Breast epithelium (tissue), 4 donors: ENCODE data around the gene LRRC15. TPM values are rescaled to one million over a fixed set of nuclear protein-coding genes. Genes with fewer than 3 reads are reported as not detected.

Source experiments
- DNase-seq, 2 donors: peaks; one replicate each; pipeline ENCODE4 v3.0.0-alpha.2; 2019; ENCODE audit warnings: low spot score in 2 of 2
- H3K27ac ChIP-seq, 2 donors: fragments of 200-600 bp; sonication (generic) in 1 of 2; one replicate each; pipeline ENCODE4 v1.5.1; 2016 to 2019; ENCODE audit warnings: mild to moderate bottlenecking in 1 of 2
- H3K27me3 ChIP-seq, 2 donors: fragments of 200-600 bp; sonication (generic) in 1 of 2; one replicate each; pipeline versions ENCODE4 v1.5.1 to v1.6.0; 2017 to 2019; ENCODE audit warnings: control low read depth in 1 of 2, mild to moderate bottlenecking in 1 of 2
- H3K36me3 ChIP-seq: fragments of 200-600 bp; one replicate; pipeline ENCODE4 v1.5.1; 2019
- H3K4me1 ChIP-seq, 2 donors: fragments of 200-600 bp; sonication (generic); one replicate each; pipeline ENCODE4 v1.5.1; 2016 to 2019; ENCODE audit warnings: control low read depth in 1 of 2
- H3K4me3 ChIP-seq, 3 donors: fragments of 200-600 bp; sonication (generic); 1 replicate in 2 of 3; 2 replicates in 1 of 3; pipeline ENCODE4 v1.5.1; 2016 to 2019; ENCODE audit warnings: mild to moderate bottlenecking in 3 of 3, moderate library complexity in 2 of 3
- H3K9me3 ChIP-seq, 2 donors: fragments of 200-600 bp; sonication (generic) in 1 of 2; one replicate each; pipeline ENCODE4 v1.5.1; 2016 to 2019; ENCODE audit warnings: control low read depth in 1 of 2
- CTCF ChIP-seq, 3 donors: fragments of 450-650 bp; IDR thresholded peaks; one replicate each; pipeline ENCODE4 v1.5.1; 2016 to 2017; ENCODE audit warnings: antibody characterized with exemption in 3 of 3, mild to moderate bottlenecking in 3 of 3, moderate library complexity in 3 of 3
- POLR2A ChIP-seq: fragments of 450-650 bp; IDR thresholded peaks from one replicate; pipeline ENCODE4 v1.6.1; 2016; ENCODE audit warnings: antibody characterized with exemption, mild to moderate bottlenecking, moderate library complexity
- POLR2AphosphoS5 ChIP-seq, 3 donors: sonication (generic); formaldehyde crosslinking; IDR thresholded peaks; one replicate each; pipeline ENCODE4 v1.6.1; 2017; ENCODE audit warnings: antibody characterized with exemption in 3 of 3
- intact Hi-C: fragments of 100-400 bp; cut with DNase I; formaldehyde crosslinking; loops from one replicate; pipeline ENCODE4 v1.15.1; 2023; ENCODE audit warnings: low total_unique reads
- total RNA-seq, 3 donors: library from RNA; depleted of rRNA; stranded (reverse); fragments of >200 nt; gene quantifications; one replicate each; pipeline ENCODE4 v1.1.0, GENCODE V29; 2016

Gene LRRC15
- total RNA-seq, 3 donors from 2014 or later: 0.15 to 0.48 (median 0.33) TPM

DNA sequence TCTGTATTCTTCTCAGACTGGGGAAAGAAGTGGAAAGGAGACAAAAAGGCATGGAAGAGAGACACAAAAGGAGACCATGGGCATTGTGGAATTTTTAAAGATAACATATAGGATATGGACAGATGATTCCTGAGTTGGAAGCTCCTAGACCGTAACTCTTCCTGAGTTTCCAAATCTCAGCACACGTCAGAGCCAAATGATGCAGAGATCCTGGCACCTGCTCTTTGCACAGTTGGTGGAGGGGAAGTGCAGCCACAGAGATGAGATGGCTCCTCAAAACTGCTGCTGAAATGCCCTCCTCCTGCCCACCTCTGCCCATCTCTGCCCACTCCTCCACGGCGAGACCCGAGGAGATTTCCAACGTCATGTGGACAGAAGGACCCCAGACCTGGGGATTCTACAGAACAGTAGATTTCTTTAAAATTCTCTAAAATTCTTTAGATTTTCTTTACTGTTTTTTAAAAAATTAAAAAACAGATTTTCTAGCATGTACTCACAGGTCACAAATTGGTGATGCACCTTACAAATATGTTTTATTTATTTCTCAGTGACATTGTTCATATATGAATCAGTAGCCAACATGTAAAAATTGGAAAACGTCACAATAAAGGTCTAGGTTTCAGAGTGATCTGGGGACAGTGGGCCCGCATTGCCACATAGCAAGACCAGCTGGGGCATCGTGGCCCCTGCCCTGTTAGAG lies 26.5 kb downstream of the LRRC15 start:
- TF ChIP-seq POLR2AphosphoS5 (IDR thresholded peaks at IDR 0.05) (no peak), CTCF (IDR thresholded peaks at IDR 0.05) (no peak), POLR2A (no peak)
- H3K4me1 ChIP-seq: no peaks in the 10 kb centered on the region
- intact Hi-C loops: no loop called here
- H3K36me3 ChIP-seq: no peaks in the 10 kb centered on the region
- no peak for DNase-seq
- H3K27ac ChIP-seq: no peak overlapping the region
- no peaks in the 10 kb centered on the region for H3K27me3 ChIP-seq
- no peaks in the 10 kb centered on the region for H3K9me3 ChIP-seq
- H3K4me3 ChIP-seq: no peak overlapping the region

GRCh38 chr3:194340757-194341400 lies 28.7 kb downstream of the LRRC15 start:
- DNase-seq: no peak
- no peaks in the 10 kb centered on the region for H3K4me1 ChIP-seq
- no peak for TF ChIP-seq POLR2AphosphoS5 (IDR thresholded peaks at IDR 0.05)
- TF ChIP-seq CTCF (IDR thresholded peaks at IDR 0.05): no peak
- no peak for TF ChIP-seq POLR2A
- no peaks in the 10 kb centered on the region for H3K9me3 ChIP-seq
- no peaks in the 10 kb centered on the region for H3K36me3 ChIP-seq
- H3K27ac ChIP-seq: no peak overlapping the region
- H3K27me3 ChIP-seq: no peaks in the 10 kb centered on the region
- H3K4me3 ChIP-seq: no peak overlapping the region
- intact Hi-C loops: no loop called here

- intact Hi-C loops: loop anchor here (10.0 kb wide), 1 partner anchor 65 kb away; no protein-coding TSS in a partner anchor
- no peaks in the 10 kb centered on the region for H3K9me3 ChIP-seq
Measured at GRCh38 chr3:194339840-194340239, 29.7 kb downstream of the LRRC15 start.

DNA sequence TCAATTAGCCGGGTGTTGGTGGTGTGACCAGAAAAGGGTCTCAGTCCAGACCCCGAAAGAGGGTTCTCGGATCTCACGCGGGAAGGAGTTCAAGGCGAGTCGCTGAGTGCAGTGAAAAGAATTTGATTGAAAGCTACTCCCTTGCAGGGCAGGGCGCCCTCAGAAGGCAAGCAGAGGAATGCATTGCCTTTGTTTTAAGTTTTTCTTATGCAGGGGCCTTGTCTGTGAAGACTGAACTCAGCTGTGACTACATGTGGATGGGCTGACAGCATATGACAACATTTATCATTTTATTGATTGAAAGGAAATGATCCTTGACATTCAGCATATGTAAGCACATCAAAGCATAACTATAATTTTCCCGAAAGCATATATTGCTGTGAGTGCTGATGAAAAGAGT lies 30.2 kb downstream of the LRRC15 start:
- DNase-seq: no peak
- intact Hi-C loops: loop anchor here (10.0 kb wide), 1 partner anchor 65 kb away; no protein-coding TSS in a partner anchor

More at GRCh38 chr3:194339840-194340239, 29.7 kb downstream of the LRRC15 start:
- no peak for DNase-seq
- TF ChIP-seq POLR2AphosphoS5 (IDR thresholded peaks at IDR 0.05) (no peak), CTCF (IDR thresholded peaks at IDR 0.05) (no peak), POLR2A (no peak)
- H3K27me3 ChIP-seq: no peaks in the 10 kb centered on the region
- H3K4me3 ChIP-seq: no peak overlapping the region
- no peaks in the 10 kb centered on the region for H3K36me3 ChIP-seq
- no peaks in the 10 kb centered on the region for H3K4me1 ChIP-seq
- no peak overlapping the region for H3K27ac ChIP-seq

More for the DNA sequence above, 30.2 kb downstream of the LRRC15 start:
- Histone ChIP-seq H3K27me3 (no peaks in the 10 kb centered on the region), H3K36me3 (no peaks in the 10 kb centered on the region), H3K27ac (no peak overlapping the region), H3K4me1 (no peaks in the 10 kb centered on the region), H3K4me3 (no peak overlapping the region), H3K9me3 (no peaks in the 10 kb centered on the region)
- TF ChIP-seq POLR2AphosphoS5 (IDR thresholded peaks at IDR 0.05) (no peak), CTCF (IDR thresholded peaks at IDR 0.05) (no peak), POLR2A (no peak)
